H1 (cell line): Measurements from ENCODE around the gene NDUFB10. TPM values are rescaled to one million over a fixed set of nuclear protein-coding genes. Genes with fewer than 3 reads are reported as not detected.

Source experiments
- CTCF ChIA-PET: fragments of 300-600 bp; sonication (Branson Sonifier 250); formaldehyde crosslinking; loops from one replicate; lab custom pipeline; 2021; ENCODE audit not compliant: partially characterized antibody; lab: Charles Lee
- POLR2A ChIA-PET: fragments of 300-600 bp; sonication (Branson Sonifier 250); formaldehyde crosslinking; loops from one replicate; lab custom pipeline; 2021; ENCODE audit warnings: inconsistent platforms; ENCODE audit not compliant: partially characterized antibody; lab: Charles Lee
- DNase-seq, 2 experiments: peaks; one replicate each; pipeline versions ENCODE4 v3.0.0 to v3.0.0-alpha.2; 2010 to 2022; ENCODE audit warnings: low spot score in 2 of 2, low read depth in 1 of 2, mixed read lengths in 1 of 2
- FAIRE-seq: peaks from 2 replicates; lab custom pipeline; 2011; peaks lifted over from hg19 to GRCh38; lab: Jason Lieb, UNC
- H2AFZ ChIP-seq: 2 replicates; pipeline ENCODE4 v1.8.1; 2012; ENCODE audit warnings: low read length, inconsistent platforms
- H2AK5ac ChIP-seq: 2 replicates; pipeline ENCODE4 v1.6.1; 2013; ENCODE audit warnings: low read depth, low read length
- H2BK120ac ChIP-seq: replicated peaks from 2 replicates; pipeline ENCODE3; 2013; ENCODE audit warnings: low read depth, low read length, inconsistent platforms
- H2BK12ac ChIP-seq: 2 replicates; pipeline ENCODE4 v1.6.1; 2013; ENCODE audit warnings: low read depth, low read length
- H2BK15ac ChIP-seq: 2 replicates; pipeline ENCODE4 v1.6.1; 2013; ENCODE audit warnings: low read length
- H2BK20ac ChIP-seq: 2 replicates; pipeline ENCODE4 v1.6.1; 2013; ENCODE audit warnings: low read length
- H2BK5ac ChIP-seq: 2 replicates; pipeline ENCODE4 v1.6.1; 2013; ENCODE audit warnings: low read depth, low read length
- H3K14ac ChIP-seq: 2 replicates; pipeline ENCODE4 v1.6.1; 2013; ENCODE audit warnings: inconsistent platforms; ENCODE audit not compliant: insufficient read length
- H3K18ac ChIP-seq: 2 replicates; pipeline ENCODE4 v1.6.1; 2013; ENCODE audit warnings: low read length; ENCODE audit errors: extremely low read depth
- H3K23ac ChIP-seq: 2 replicates; pipeline ENCODE4 v1.6.1; 2013; ENCODE audit warnings: inconsistent platforms; ENCODE audit not compliant: insufficient read length
- H3K23me2 ChIP-seq: 2 replicates; pipeline ENCODE4 v1.6.1; 2013; ENCODE audit warnings: low read depth, low read length
- H3K27ac ChIP-seq: 2 replicates; pipeline ENCODE4 v1.6.1; 2011; ENCODE audit warnings: low read depth, low read length, inconsistent platforms
- H3K27me3 ChIP-seq, 4 experiments: replicated peaks in 1 of 4; 1 replicate in 1 of 4; 2 replicates in 3 of 4; pipeline versions ENCODE4 v1.6.1 to v1.8.1; 2011 to 2013; ENCODE audit warnings: low read length in 3 of 4, mild to moderate bottlenecking in 3 of 4, inconsistent platforms in 2 of 4, mixed read lengths in 2 of 4, moderate library complexity in 1 of 4; ENCODE audit not compliant: control insufficient read depth in 3 of 4, insufficient read depth in 3 of 4; ENCODE audit errors: extremely low read depth in 1 of 4
- H3K36me3 ChIP-seq, 4 experiments: 2 replicates each; pipeline versions ENCODE4 v1.6.1 to v1.8.1; 2011 to 2013; ENCODE audit warnings: mild to moderate bottlenecking in 4 of 4, low read length in 3 of 4, moderate library complexity in 2 of 4, control low read depth in 1 of 4, inconsistent platforms in 1 of 4; ENCODE audit not compliant: insufficient read depth in 4 of 4, control insufficient read depth in 2 of 4
- H3K4ac ChIP-seq: replicated peaks from 2 replicates; pipeline ENCODE3; 2013; ENCODE audit warnings: low read length, low read depth, mixed read lengths, inconsistent platforms; ENCODE audit not compliant: insufficient read length
- H3K4me1 ChIP-seq, 4 experiments: replicated peaks in 1 of 4; 1 replicate in 1 of 4; 2 replicates in 3 of 4; pipeline versions ENCODE4 v1.6.1 to v1.8.1; 2011 to 2013; ENCODE audit warnings: low read length in 3 of 4, inconsistent platforms in 2 of 4, mixed read lengths in 1 of 4; ENCODE audit not compliant: insufficient read depth in 4 of 4, control insufficient read depth in 3 of 4
- H3K4me2 ChIP-seq, 2 experiments: 2 replicates each; pipeline versions ENCODE4 v1.6.1 to v1.8.1; 2011 to 2013; ENCODE audit warnings: low read depth in 2 of 2, low read length in 2 of 2, control low read depth in 1 of 2, inconsistent platforms in 1 of 2, mild to moderate bottlenecking in 1 of 2; ENCODE audit not compliant: insufficient read depth in 1 of 2
- H3K4me3 ChIP-seq, 4 experiments: fragments of 200-600, 300-600 bp in 1 of 4; sonication (generic), shearing (Covaris generic), sonication (Bioruptor Twin) in 1 of 4; 2 replicates each; pipeline versions ENCODE4 v1.5.1 to v1.8.1; 2011 to 2016; ENCODE audit warnings: low read length in 4 of 4, low read depth in 3 of 4, control low read depth in 2 of 4, inconsistent platforms in 2 of 4, mild to moderate bottlenecking in 2 of 4, mixed read lengths in 1 of 4, moderate library complexity in 1 of 4; ENCODE audit not compliant: insufficient read depth in 2 of 4; ENCODE audit errors: extremely low read depth in 1 of 4
- H3K56ac ChIP-seq: replicated peaks from 2 replicates; pipeline ENCODE3; 2013; ENCODE audit warnings: low read depth, mild to moderate bottlenecking, mixed read lengths, low read length, inconsistent platforms; ENCODE audit not compliant: insufficient read length
- H3K79me1 ChIP-seq: 2 replicates; pipeline ENCODE4 v1.6.1; 2013; ENCODE audit warnings: low read depth, low read length, control low read depth
- H3K79me2 ChIP-seq, 2 experiments: 2 replicates each; pipeline versions ENCODE4 v1.6.1 to v1.8.1; 2012 to 2013; ENCODE audit warnings: low read length in 2 of 2, mild to moderate bottlenecking in 2 of 2, inconsistent platforms in 1 of 2; ENCODE audit not compliant: insufficient read depth in 2 of 2, control insufficient read depth in 1 of 2
- H3K9ac ChIP-seq, 4 experiments: replicated peaks in 1 of 4; 1 replicate in 1 of 4; 2 replicates in 3 of 4; pipeline versions ENCODE4 v1.6.1 to v1.8.1; 2011 to 2013; ENCODE audit warnings: low read depth in 3 of 4, low read length in 3 of 4, control low read depth in 2 of 4, mild to moderate bottlenecking in 2 of 4, moderate library complexity in 2 of 4, inconsistent platforms in 1 of 4; ENCODE audit errors: extremely low read depth in 1 of 4
- H3K9me3 ChIP-seq, 2 experiments: 2 replicates each; pipeline versions ENCODE4 v1.6.1 to v1.8.1; 2012 to 2013; ENCODE audit warnings: mild to moderate bottlenecking in 2 of 2, moderate library complexity in 2 of 2, control low read depth in 1 of 2, inconsistent platforms in 1 of 2, low read depth in 1 of 2, low read length in 1 of 2, mixed read lengths in 1 of 2; ENCODE audit not compliant: insufficient read depth in 2 of 2
- H4K20me1 ChIP-seq, 2 experiments: replicated peaks in 1 of 2; 2 replicates each; pipeline versions ENCODE3 to v1.8.1; 2011 to 2013; ENCODE audit warnings: inconsistent platforms in 2 of 2, low read length in 2 of 2, mild to moderate bottlenecking in 1 of 2; ENCODE audit not compliant: insufficient read depth in 2 of 2, control insufficient read depth in 1 of 2
- H4K5ac ChIP-seq: 2 replicates; pipeline ENCODE4 v1.6.1; 2013; ENCODE audit warnings: low read length, low read depth, mixed read lengths, inconsistent platforms; ENCODE audit not compliant: insufficient read length
- H4K8ac ChIP-seq: 2 replicates; pipeline ENCODE4 v1.8.0; 2013; ENCODE audit warnings: mild to moderate bottlenecking, moderate library complexity, low read length, inconsistent platforms; ENCODE audit not compliant: insufficient read depth; ENCODE audit errors: extremely low read depth
- H4K91ac ChIP-seq: replicated peaks from 2 replicates; pipeline ENCODE3; 2013; ENCODE audit warnings: low read length, mixed read lengths, inconsistent platforms; ENCODE audit not compliant: insufficient read length
- ATF3 ChIP-seq: IDR thresholded peaks from 2 replicates; pipeline ENCODE4 v1.6.1; 2011; ENCODE audit warnings: low read depth, mild to moderate bottlenecking, low read length; ENCODE audit not compliant: insufficient read depth
- BRCA1 ChIP-seq: IDR thresholded peaks from 2 replicates; pipeline ENCODE4 v1.6.1; 2012; ENCODE audit warnings: low read depth, low read length, improper control_type of control experiment
- CBX5 ChIP-seq: fragments of 300-800, 300-1000 bp; sonication (generic); IDR thresholded peaks from 2 replicates; pipeline ENCODE4 v1.7.1; 2016; ENCODE audit warnings: antibody characterized with exemption, low read length, low read depth
- GTF2F1 ChIP-seq: IDR thresholded peaks from 2 replicates; pipeline ENCODE4 v1.6.1; 2012; ENCODE audit warnings: low read depth, low read length, improper control_type of control experiment, borderline replicate concordance
- MAX ChIP-seq: IDR thresholded peaks from 2 replicates; pipeline ENCODE4 v1.6.1; 2012; ENCODE audit warnings: inconsistent platforms
- PHF8 ChIP-seq: fragments of 200-600 bp; sonication (generic); conservative IDR thresholded peaks from 2 replicates; pipeline ENCODE4 v1.7.1; 2012; ENCODE audit warnings: low read depth, mild to moderate bottlenecking, inconsistent platforms, low read length, moderate library complexity
- POU5F1 ChIP-seq: IDR thresholded peaks from 2 replicates; pipeline ENCODE4 v1.6.1; 2011; ENCODE audit warnings: low read depth, mild to moderate bottlenecking, low read length, moderate library complexity
- SRF ChIP-seq: IDR thresholded peaks from 2 replicates; pipeline ENCODE4 v1.6.1; 2011; ENCODE audit warnings: mild to moderate bottlenecking, low read depth, low read length, moderate library complexity
- TBP ChIP-seq: IDR thresholded peaks from 2 replicates; pipeline ENCODE4 v1.6.1; 2011; ENCODE audit warnings: low read depth, low read length, improper control_type of control experiment
- WGBS, 2 experiments: shearing (Covaris generic) in 1 of 2; methylation state at CpG; one replicate each; pipeline versions ENCODE4 v1.1.6 to v1.1.7; 2013 to 2015; ENCODE audit warnings: low lambda C conversion rate in 2 of 2, mixed read lengths in 2 of 2, inconsistent platforms in 1 of 2, low coverage in 1 of 2, missing lambda C conversion rate in 1 of 2; ENCODE audit not compliant: insufficient replicate concordance in 2 of 2, insufficient coverage in 1 of 2, insufficient read length in 1 of 2; ENCODE audit errors: extremely low coverage in 1 of 2, missing lambda C conversion rate in 1 of 2; 5-methylcytosine and 5-hydroxymethylcytosine counted together
- polyA plus RNA-seq, 7 experiments: library from polyadenylated mRNA; depleted of rRNA in 3 of 7; stranded (reverse) in 5 of 7; unstranded in 2 of 7; fragments of >200 nt in 5 of 7; fragments of 200-250 nt in 2 of 7; gene quantifications; 1 replicate in 5 of 7; 2 replicates in 1 of 7; 4 replicates in 1 of 7; pipeline versions ENCODE4 v1.2.1 to v1.2.3, GENCODE V29; 2011 to 2013; ENCODE audit warnings: missing spikeins in 2 of 7, mixed read lengths in 2 of 7
- total RNA-seq: library from RNA; stranded (reverse); fragmentation: NEBNext Ultra II Directional; extraction: Animal tissue kit (Norgen Biotek cat#: 25700); gene quantifications from 2 replicates; pipeline ENCODE4 v1.2.1, GENCODE V29; 2021

Gene NDUFB10
- total and polyA plus RNA-seq, 2 of the 8 experiments (the other 6 are each of a cell fraction or from before 2014, with no cell fraction given) = 183 to 194 TPM

GRCh38 chr16:2007081-2007836, 47.9 kb downstream of the NDUFB10 start:
- no peak for FAIRE-seq
- Histone ChIP-seq H4K8ac (no peak overlapping the region), H2AFZ (no peak overlapping the region), H3K4me2 (peak overlapping the region in 1 of 2 experiments; percentile 92; a peak in 1 of 4 replicates), H3K4me1 (peaks cover 3 to 38% (median 22%) of the 10 kb centered on the region in 4 experiments), H3K56ac (no peak overlapping the region), H3K4ac (no peak overlapping the region), H3K9ac (no peak overlapping the region), H2BK120ac (no peak overlapping the region), H4K91ac (no peak overlapping the region), H3K23ac (no peak overlapping the region), H4K5ac (no peak overlapping the region), H3K79me1 (peaks cover 9% of the 10 kb centered on the region; the same call in 1 of the 2 replicates), H3K23me2 (peaks cover 12% of the 10 kb centered on the region; the same call in 1 of the 2 replicates), H3K4me3 (no peak overlapping the region), H3K27ac (no peak overlapping the region), H2BK12ac (no peak overlapping the region), H2AK5ac (no peak overlapping the region), H3K18ac (no peak overlapping the region), H4K20me1 (peaks cover 23 to 54% of the 10 kb centered on the region in 2 experiments), H3K27me3 (no peaks in the 10 kb centered on the region), H3K36me3 (peaks cover under 1 to 11% (median 6%) of the 10 kb centered on the region in 4 experiments; a peak in 6 of 8 replicates), H2BK5ac (no peak overlapping the region), H3K9me3 (no peaks in the 10 kb centered on the region), H2BK20ac (no peak overlapping the region), H3K14ac (no peak overlapping the region), H3K79me2 (peaks cover 22 to 52% of the 10 kb centered on the region in 2 experiments; a peak in 3 of 4 replicates), H2BK15ac (no peak overlapping the region)
- CTCF ChIA-PET = interaction anchor here (0.8 to 2.8 kb wide), 10 partner anchors 9 to 140 kb away, joined by 3 to 7 read pairs (median 6); partner anchors contain the start of genes NHERF2 and NPW
- POLR2A ChIA-PET = interaction anchor here (1.1 to 4.7 kb wide), 9 partner anchors 10 to 148 kb away, joined by 3 to 37 read pairs (median 5); partner anchors contain the start of genes NPW, RNF151, RPS2 and TRAF7
- 88% methylated on average over 10 of the region's 16 CpGs; no CpG with 5 or more reads in 1 of the 2 experiments for WGBS, 2 experiments
- TF ChIP-seq PHF8 = no peak
- no peak for TF ChIP-seq TBP
- TF ChIP-seq BRCA1 = no peak
- no peak for TF ChIP-seq MAX
- TF ChIP-seq POU5F1 = no peak
- no peak for TF ChIP-seq CBX5
- TF ChIP-seq ATF3 = no peak
- TF ChIP-seq SRF = no peak
- TF ChIP-seq GTF2F1 = no peak
- no peak for DNase-seq
